ENCODE data around the gene MED20.

DNA sequence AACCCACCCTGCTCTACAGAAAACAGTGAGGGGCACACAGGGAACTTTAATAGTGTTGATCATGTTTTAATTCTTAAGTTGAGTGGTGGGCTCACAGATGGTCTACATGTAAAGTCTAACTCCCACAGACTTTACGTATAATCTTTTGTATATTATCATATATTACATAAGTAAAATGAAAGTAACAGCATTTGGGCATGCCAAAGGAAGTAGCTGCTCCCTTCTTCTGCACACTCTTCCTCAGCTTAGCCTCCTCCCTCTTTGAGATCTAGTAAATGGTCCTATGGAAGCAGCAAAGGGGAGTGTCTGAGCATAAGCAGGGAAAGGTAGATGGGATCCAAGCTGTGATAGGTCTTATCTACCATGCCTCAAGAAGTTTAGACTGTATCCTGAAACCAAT, 11.2 kb downstream of the MED20 start:
- TF ChIP-seq CTCF (IDR thresholded peaks at IDR 0.05) (no peak), POLR2A (IDR thresholded peaks at IDR 0.05) (no peak)

Data from gastroesophageal sphincter (tissue), 3 donors.